ENCODE measurements around the gene KRT38.
"Not testable (repeated sequence)": the region's sequence is repeated elsewhere in the genome, so short reads cannot be mapped to it uniquely, and the experiment has no call there.

The KRT38 gene

GRCh38 chr17:41429667-41430066 lies 11.1 kb downstream of the KRT38 start:
- H3K4me3 ChIP-seq (ENCODE audit: low read depth, low read length) = no peak overlapping the region
- DNase-seq (ENCODE audit: low read depth) = no peak

GRCh38 chr17:41428591-41429291 lies 12.0 kb downstream of the KRT38 start:
- no peak for DNase-seq (ENCODE audit: low read depth)
- no peak overlapping the region for H3K4me3 ChIP-seq (ENCODE audit: low read depth, low read length)

- no peak for DNase-seq (ENCODE audit: low read depth)
- H3K4me3 ChIP-seq (ENCODE audit: low read depth, low read length) = no peak within 1 kb of the TSS
Measured at GRCh38 chr17:41424111-41424635, 16.6 kb downstream of the KRT38 start, which contains the start of gene KRT37. KRT37 (minus strand) TSS chr17:41424585; CDS start chr17:41424523, 62 bp downstream.

- H3K4me3 ChIP-seq (ENCODE audit: low read depth, low read length) = not testable (repeated sequence)
Measured at GRCh38 chr17:41422586-41422985, 18.2 kb downstream of the KRT38 start.

GRCh38 chr17:41421617-41422016 lies 19.2 kb downstream of the KRT38 start:
- no peak for DNase-seq (ENCODE audit: low read depth)
- no peak overlapping the region for H3K4me3 ChIP-seq (ENCODE audit: low read depth, low read length)

More at GRCh38 chr17:41422586-41422985, 18.2 kb downstream of the KRT38 start:
- not testable (repeated sequence) for DNase-seq (ENCODE audit: low read depth)

- H3K4me3 ChIP-seq (ENCODE audit: low read depth, low read length) = no peak overlapping the region
- peak; percentile 18 for DNase-seq (ENCODE audit: low read depth)
Measured at GRCh38 chr17:41421116-41421515, 19.7 kb downstream of the KRT38 start.

- H3K4me3 ChIP-seq (ENCODE audit: low read depth, low read length) = no peak overlapping the region
- no peak for DNase-seq (ENCODE audit: low read depth)
Measured at GRCh38 chr17:41420134-41420533, 20.6 kb downstream of the KRT38 start.

- DNase-seq (ENCODE audit: low read depth) = no peak
- no peak overlapping the region for H3K4me3 ChIP-seq (ENCODE audit: low read depth, low read length)
Measured at GRCh38 chr17:41419716-41420115, 21.1 kb downstream of the KRT38 start.

- no peak overlapping the region for H3K4me3 ChIP-seq (ENCODE audit: low read depth, low read length)
- no peak for DNase-seq (ENCODE audit: low read depth)
Measured at GRCh38 chr17:41418116-41418860, 22.5 kb downstream of the KRT38 start.

- no peak for DNase-seq (ENCODE audit: low read depth)
Measured at GRCh38 chr17:41417576-41418015, 23.2 kb downstream of the KRT38 start.

GRCh38 chr17:41417127-41417526 lies 23.7 kb downstream of the KRT38 start:
- no peak for DNase-seq (ENCODE audit: low read depth)
- H3K4me3 ChIP-seq (ENCODE audit: low read depth, low read length) = no peak overlapping the region

More at GRCh38 chr17:41417576-41418015, 23.2 kb downstream of the KRT38 start:
- H3K4me3 ChIP-seq (ENCODE audit: low read depth, low read length) = no peak overlapping the region

GRCh38 chr17:41416479-41416878 lies 24.3 kb downstream of the KRT38 start:
- DNase-seq (ENCODE audit: low read depth) = no peak
- no peak overlapping the region for H3K4me3 ChIP-seq (ENCODE audit: low read depth, low read length)

- DNase-seq (ENCODE audit: low read depth) = no peak
Measured at GRCh38 chr17:41415833-41416335, 24.9 kb downstream of the KRT38 start.

GRCh38 chr17:41415411-41415810 lies 25.4 kb downstream of the KRT38 start:
- H3K4me3 ChIP-seq (ENCODE audit: low read depth, low read length) = no peak overlapping the region
- no peak for DNase-seq (ENCODE audit: low read depth)

More at GRCh38 chr17:41415833-41416335, 24.9 kb downstream of the KRT38 start:
- no peak overlapping the region for H3K4me3 ChIP-seq (ENCODE audit: low read depth, low read length)

- H3K4me3 ChIP-seq (ENCODE audit: low read depth, low read length) = no peak overlapping the region
- DNase-seq (ENCODE audit: low read depth) = no peak
Measured at GRCh38 chr17:41413982-41414381, 26.8 kb downstream of the KRT38 start.

- no peak for DNase-seq (ENCODE audit: low read depth)
- H3K4me3 ChIP-seq (ENCODE audit: low read depth, low read length) = no peak overlapping the region
Measured at GRCh38 chr17:41413353-41413957, 27.3 kb downstream of the KRT38 start.

GRCh38 chr17:41411072-41411840 lies 29.5 kb downstream of the KRT38 start:
- no peak for DNase-seq (ENCODE audit: low read depth)
- H3K4me3 ChIP-seq (ENCODE audit: low read depth, low read length) = no peak overlapping the region

GRCh38 chr17:41407226-41407625 lies 33.6 kb downstream of the KRT38 start:
- H3K4me3 ChIP-seq (ENCODE audit: low read depth, low read length) = no peak overlapping the region
- DNase-seq (ENCODE audit: low read depth) = no peak

- H3K4me3 ChIP-seq (ENCODE audit: low read depth, low read length) = no peak overlapping the region
- no peak for DNase-seq (ENCODE audit: low read depth)
Measured at GRCh38 chr17:41406205-41406604, 34.6 kb downstream of the KRT38 start.

All from skeletal muscle cell (primary cell).